ENCODE data around the gene COG7.

The COG7 gene

GRCh38 chr16:23355106-23355670 is 97.8 kb downstream of the COG7 start:
- DNase-seq = no peak

DNA sequence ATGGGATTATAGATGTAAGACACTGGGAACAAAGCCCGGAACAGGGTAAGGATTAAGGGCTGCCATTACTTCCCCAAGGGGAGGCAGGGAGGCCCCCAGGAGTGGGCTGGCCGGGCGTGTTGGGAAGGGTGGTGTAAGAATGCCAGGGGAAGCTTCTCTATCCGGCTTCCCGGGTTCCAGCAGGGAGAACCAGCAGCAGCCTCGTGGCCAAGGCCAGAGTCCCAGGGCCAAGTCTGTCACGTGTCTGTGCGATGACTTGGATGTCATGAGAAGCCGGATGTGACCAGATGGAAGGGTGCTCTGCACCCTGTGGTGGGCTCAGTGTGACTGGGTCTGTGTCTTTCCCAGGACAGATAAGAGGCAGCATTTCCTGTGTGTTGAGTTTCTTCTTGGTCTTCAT is 98.7 kb downstream of the COG7 start:
- no peak for DNase-seq

DNA sequence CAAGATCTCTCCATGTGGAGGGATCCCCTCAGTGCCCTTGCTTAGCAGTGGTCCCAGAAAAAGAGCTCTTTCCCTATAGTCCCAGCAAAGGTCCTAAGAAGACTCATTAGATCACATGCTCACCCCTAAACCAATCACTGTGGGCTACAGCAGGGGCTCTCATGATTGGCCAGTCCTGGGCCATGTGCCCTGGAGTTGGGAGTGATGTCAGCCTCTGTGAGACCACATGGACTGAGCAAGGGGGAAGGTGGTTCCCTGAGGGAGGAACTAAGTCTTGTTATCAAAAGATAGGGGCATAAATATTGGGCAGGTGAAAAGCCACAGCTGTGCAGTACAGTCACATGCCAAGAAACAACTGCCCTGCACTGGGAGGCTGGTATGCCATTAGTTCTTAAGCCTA is 99.5 kb downstream of the COG7 start:
- no peak for DNase-seq

DNA sequence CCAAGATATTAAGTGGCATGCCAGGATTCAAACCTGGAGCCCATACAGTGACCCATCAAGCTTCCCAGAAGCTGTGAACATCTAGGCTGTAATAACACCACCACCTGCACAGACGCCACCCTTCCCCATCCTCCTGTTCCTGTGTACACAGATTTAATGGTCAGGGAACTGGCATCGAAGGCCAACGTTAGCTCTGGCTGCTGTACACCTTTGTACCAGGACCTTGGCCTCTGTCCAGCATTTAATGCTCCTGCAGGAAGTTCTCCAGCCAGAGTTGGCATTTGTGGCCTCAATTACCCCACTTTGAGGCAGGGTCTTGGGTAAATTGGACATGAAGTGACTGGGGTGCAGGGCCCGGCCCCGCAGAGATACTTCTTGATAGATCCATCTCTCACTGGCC is 101.6 kb downstream of the COG7 start:
- DNase-seq = no peak

GRCh38 chr16:23348579-23349469 is 104.2 kb downstream of the COG7 start:
- no peak for DNase-seq

DNA sequence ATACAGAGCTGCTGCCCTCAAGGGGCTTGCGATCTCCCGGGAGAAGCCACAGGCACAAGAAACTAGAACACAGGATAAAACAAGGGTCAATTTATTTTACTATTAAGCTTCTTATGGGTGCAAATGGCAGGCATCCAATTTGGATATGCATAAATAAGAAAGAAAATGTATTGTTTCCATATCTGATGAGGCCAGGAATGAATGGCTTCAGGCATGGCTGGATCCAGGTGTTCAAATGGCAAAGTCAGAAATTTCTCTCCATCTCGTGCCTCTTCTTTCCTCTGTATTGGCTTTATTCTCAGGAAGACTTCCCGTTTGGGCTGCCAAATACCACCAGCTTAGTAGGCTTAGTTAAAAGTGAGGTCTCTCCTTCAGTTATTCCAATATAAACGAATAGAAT is 107.8 kb downstream of the COG7 start:
- no peak for DNase-seq

DNA sequence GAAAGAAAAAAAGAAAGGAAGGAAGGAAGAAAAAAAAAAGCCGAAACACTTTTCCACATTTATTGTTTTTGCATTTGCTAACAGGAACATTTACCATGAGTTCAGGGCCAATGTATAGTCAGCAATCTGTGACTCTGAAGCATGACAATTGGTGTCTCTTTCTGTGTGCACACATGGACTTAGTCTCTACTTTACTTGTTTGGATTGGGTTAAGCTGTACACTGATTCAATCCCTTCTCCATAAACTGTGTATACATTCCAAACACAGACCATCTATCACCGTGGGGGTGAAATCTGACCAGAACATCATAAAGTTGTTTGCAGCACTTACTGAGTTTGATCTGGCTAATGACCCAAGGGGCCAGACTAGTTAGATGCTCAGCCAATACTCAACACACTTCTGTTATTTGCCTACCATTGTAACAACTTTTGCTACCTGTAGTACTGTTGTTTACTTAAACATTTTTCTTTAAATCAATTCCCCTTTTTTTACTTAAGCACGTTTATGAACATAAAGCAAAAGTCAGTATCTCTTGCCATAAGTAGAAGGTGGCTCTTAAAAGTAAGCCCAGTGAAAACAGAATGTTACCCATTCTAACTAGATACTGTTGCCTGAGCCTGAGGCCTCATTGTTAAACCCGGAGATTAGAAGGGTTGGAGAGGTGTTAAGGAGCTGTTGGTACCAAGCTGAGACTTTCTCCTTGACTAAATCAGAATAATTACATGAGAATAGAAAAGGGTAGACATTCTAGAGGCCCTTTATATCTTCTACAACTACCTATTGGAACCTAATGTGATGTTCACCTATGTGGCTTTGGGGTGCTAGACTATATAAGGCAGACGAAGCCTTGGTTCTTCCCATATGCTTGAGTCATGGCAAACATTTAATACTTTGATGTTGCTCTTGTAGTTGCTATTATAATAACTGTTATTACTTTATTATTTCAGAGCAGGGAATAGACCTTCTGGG is 109.1 kb downstream of the COG7 start:
- DNase-seq = no peak

- no peak for DNase-seq
Measured at GRCh38 chr16:23342083-23342640, 110.8 kb downstream of the COG7 start.

DNA sequence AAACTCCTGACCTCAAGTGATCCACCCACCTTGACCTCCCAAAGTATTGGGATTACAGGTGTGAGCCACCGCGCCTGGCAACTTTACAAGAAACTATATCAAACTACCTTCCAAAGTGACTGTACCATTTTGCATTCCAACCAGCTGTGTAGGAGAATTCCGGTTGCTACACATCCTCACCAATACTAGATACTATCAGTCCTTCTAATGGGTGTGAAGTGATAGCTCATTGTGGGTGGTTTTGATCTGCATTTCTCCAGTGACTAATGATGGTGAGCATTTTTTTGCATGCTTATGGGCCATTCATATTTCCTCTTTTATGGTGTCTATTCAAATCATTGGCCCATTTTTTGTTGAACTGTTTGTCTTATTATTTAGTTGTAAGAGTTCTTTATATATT is 113.2 kb downstream of the COG7 start:
- DNase-seq = no peak

Data from CD4-positive, alpha-beta T cell treated with Interleukin-17A for 1 hour (primary cell).